Calu3 (cell line): Measurements from ENCODE around the gene RAP2A. TPM values are rescaled to one million over a fixed set of nuclear protein-coding genes. Genes with fewer than 3 reads are reported as not detected.

Source experiments
- BruUV-seq: library from RNA; stranded (reverse); fragments of 400-500 nt; replicated peaks from 2 replicates; lab custom pipeline; 2021; lab: Mats Ljungman, UMichigan
- CTCF ChIA-PET: fragments of 300-600 bp; sonication (Branson Sonifier 250); formaldehyde crosslinking; loops from one replicate; lab custom pipeline; 2022; ENCODE audit warnings: antibody characterized with exemption; lab: Charles Lee
- DNase-seq: peaks from one replicate; pipeline ENCODE4 v3.0.0; 2022
- H3K27ac Mint-ChIP-seq: one replicate; pipeline ENCODE4 v1.8.0; 2022; ENCODE audit warnings: mixed read lengths; ENCODE audit not compliant: unreplicated experiment
- H3K27me3 Mint-ChIP-seq: one replicate; pipeline ENCODE4 v1.8.0; 2022; ENCODE audit warnings: mixed read lengths; ENCODE audit not compliant: unreplicated experiment
- H3K36me3 Mint-ChIP-seq: one replicate; pipeline ENCODE4 v1.8.0; 2022; ENCODE audit warnings: mild to moderate bottlenecking, moderate library complexity, mixed read lengths; ENCODE audit not compliant: insufficient read depth, unreplicated experiment
- H3K4me1 Mint-ChIP-seq: one replicate; pipeline ENCODE4 v1.8.0; 2022; ENCODE audit warnings: mild to moderate bottlenecking, low read depth, mixed read lengths; ENCODE audit not compliant: unreplicated experiment
- H3K4me3 Mint-ChIP-seq: one replicate; pipeline ENCODE4 v1.8.0; 2022; ENCODE audit warnings: mild to moderate bottlenecking, low read depth, moderate library complexity, mixed read lengths; ENCODE audit not compliant: unreplicated experiment
- H3K9me3 Mint-ChIP-seq: one replicate; pipeline ENCODE4 v1.8.0; 2022; ENCODE audit warnings: low read depth, mixed read lengths; ENCODE audit not compliant: unreplicated experiment
- CTCF ChIP-seq: fragments of 200-600 bp; IDR thresholded peaks from one replicate; pipeline ENCODE4 v1.8.0; 2022; ENCODE audit warnings: antibody characterized with exemption; ENCODE audit not compliant: unreplicated experiment
- intact Hi-C: fragments of 100-400 bp; cut with micrococcal nuclease; formaldehyde crosslinking; loops from one replicate; pipeline ENCODE4 v1.10.0; 2022; ENCODE audit not compliant: unreplicated experiment
- total RNA-seq: library from RNA; stranded (reverse); gene quantifications from 2 replicates; pipeline ENCODE4 v1.2.3, GENCODE V29; 2022

Gene RAP2A
- total RNA-seq, 1 experiment from 2014 or later, result 7.7 TPM

GRCh38 chr13:97417698-97418097 lies 16.3 kb upstream of the RAP2A start:
- H3K4me1 Mint-ChIP-seq, result no peaks in the 10 kb centered on the region
- H3K4me3 Mint-ChIP-seq, result no peak overlapping the region
- TF ChIP-seq CTCF, result no peak
- no peaks in the 10 kb centered on the region for H3K36me3 Mint-ChIP-seq
- H3K27me3 Mint-ChIP-seq, result no peaks in the 10 kb centered on the region
- H3K27ac Mint-ChIP-seq, result no peak overlapping the region
- H3K9me3 Mint-ChIP-seq, result no peaks in the 10 kb centered on the region
- intact Hi-C loops, result no loop called here
- no TSS peak for BruUV-seq
- no peak for DNase-seq
- CTCF ChIA-PET, result no interaction called here

GRCh38 chr13:97422118-97423054 lies 11.6 kb upstream of the RAP2A start:
- no peaks in the 10 kb centered on the region for H3K4me1 Mint-ChIP-seq
- intact Hi-C loops, result no loop called here

DNA sequence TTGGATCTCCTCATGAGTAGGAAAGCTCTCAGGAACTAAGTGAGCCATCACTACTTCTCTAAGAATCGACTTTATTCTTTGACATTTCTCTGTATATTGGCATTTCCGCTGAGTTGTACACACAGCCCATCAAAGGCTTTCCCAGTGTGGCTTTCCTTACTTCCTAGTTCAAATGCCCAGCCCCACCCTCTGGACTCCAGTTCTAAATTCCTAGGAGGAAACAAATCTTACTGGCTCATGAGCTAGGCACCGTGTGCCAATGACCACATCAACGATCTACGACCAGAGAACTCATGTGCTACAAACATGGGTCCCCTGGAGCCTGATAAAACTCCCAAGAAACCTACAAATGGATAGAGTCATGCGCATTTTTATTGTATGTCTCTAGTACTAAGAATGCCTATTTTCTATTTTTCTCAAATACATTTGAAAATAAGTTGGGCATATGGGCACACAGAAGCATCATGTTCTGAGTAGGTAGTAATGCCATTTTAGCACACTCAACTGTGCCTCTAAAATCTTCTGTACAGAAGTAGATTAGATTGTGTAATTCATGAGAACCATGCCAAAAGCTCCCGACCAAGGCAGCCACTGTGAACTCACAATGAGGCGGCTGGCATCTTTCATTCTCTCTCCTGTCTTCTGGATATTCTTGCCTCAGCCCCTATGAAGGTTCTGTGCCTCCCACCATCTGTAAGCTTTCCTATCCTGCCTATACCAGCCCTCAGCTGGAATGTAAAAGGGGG lies 10.5 kb upstream of the RAP2A start:
- DNase-seq, result no peak
- intact Hi-C loops, result no loop called here
- no peaks in the 10 kb centered on the region for H3K36me3 Mint-ChIP-seq
- H3K27ac Mint-ChIP-seq, result no peak overlapping the region
- no peaks in the 10 kb centered on the region for H3K4me1 Mint-ChIP-seq
- TF ChIP-seq CTCF, result no peak
- no peaks in the 10 kb centered on the region for H3K9me3 Mint-ChIP-seq
- BruUV-seq, result no TSS peak
- CTCF ChIA-PET, result no interaction called here
- no peak overlapping the region for H3K4me3 Mint-ChIP-seq
- no peaks in the 10 kb centered on the region for H3K27me3 Mint-ChIP-seq

More at GRCh38 chr13:97422118-97423054, 11.6 kb upstream of the RAP2A start:
- DNase-seq, result no peak
- CTCF ChIA-PET, result no interaction called here
- Mint-ChIP-seq H3K27me3 (no peaks in the 10 kb centered on the region), H3K36me3 (no peaks in the 10 kb centered on the region), H3K4me3 (no peak overlapping the region), H3K27ac (no peak overlapping the region), H3K9me3 (no peaks in the 10 kb centered on the region)
- BruUV-seq, result no TSS peak
- no peak for TF ChIP-seq CTCF

GRCh38 chr13:97425590-97425989 lies 8.4 kb upstream of the RAP2A start:
- no TSS peak for BruUV-seq
- H3K27ac Mint-ChIP-seq, result no peak overlapping the region
- no peak for DNase-seq
- no peak for TF ChIP-seq CTCF
- no peak overlapping the region for H3K4me3 Mint-ChIP-seq
- H3K4me1 Mint-ChIP-seq, result no peaks in the 10 kb centered on the region
- H3K9me3 Mint-ChIP-seq, result no peaks in the 10 kb centered on the region
- H3K36me3 Mint-ChIP-seq, result no peaks in the 10 kb centered on the region
- CTCF ChIA-PET, result no interaction called here
- intact Hi-C loops, result no loop called here
- H3K27me3 Mint-ChIP-seq, result no peaks in the 10 kb centered on the region
